ENCODE measurements around the gene PLVAP. TPM values are rescaled to one million over a fixed set of nuclear protein-coding genes. Genes with fewer than 3 reads are reported as not detected.

The PLVAP gene
- total RNA-seq, 1 donor from 2014 or later, result 283 TPM

- peak; percentile 57 for DNase-seq (ENCODE audit: low spot score)
- no peak for ATAC-seq
- intact Hi-C loops (cut with DNase I), result no loop called here
These were observed 50.0 kb downstream of the PLVAP start for GRCh38 chr19:17327068-17327653.

GRCh38 chr19:17326595-17326966 is 50.6 kb downstream of the PLVAP start:
- DNase-seq (ENCODE audit: low spot score) (no peak), ATAC-seq (peak; percentile 24)
- intact Hi-C loops (cut with DNase I), result no loop called here

- intact Hi-C loops (cut with DNase I), result no loop called here
- ATAC-seq (peak; percentile 53), DNase-seq (ENCODE audit: low spot score) (peak; percentile 79)
These were observed 51.1 kb downstream of the PLVAP start for GRCh38 chr19:17325881-17326594.

GRCh38 chr19:17325133-17325532 is 52.0 kb downstream of the PLVAP start:
- intact Hi-C loops (cut with DNase I), result no loop called here
- DNase-seq (ENCODE audit: low spot score) (no peak), ATAC-seq (no peak)

- ATAC-seq (no peak), DNase-seq (ENCODE audit: low spot score) (no peak)
- intact Hi-C loops (cut with DNase I), result no loop called here
These were observed 52.6 kb downstream of the PLVAP start for GRCh38 chr19:17324357-17325114.

GRCh38 chr19:17323964-17324332 is 53.2 kb downstream of the PLVAP start:
- no peak for ATAC-seq
- DNase-seq (ENCODE audit: low spot score), result no peak

GRCh38 chr19:17323300-17323963 is 53.7 kb downstream of the PLVAP start:
- ATAC-seq (no peak), DNase-seq (ENCODE audit: low spot score) (no peak)
- intact Hi-C loops (cut with DNase I), result no loop called here

More at GRCh38 chr19:17323964-17324332, 53.2 kb downstream of the PLVAP start:
- intact Hi-C loops (cut with DNase I), result no loop called here

GRCh38 chr19:17322854-17323253 is 54.3 kb downstream of the PLVAP start:
- DNase-seq (ENCODE audit: low spot score) (no peak), ATAC-seq (peak; percentile 48)
- intact Hi-C loops (cut with DNase I), result no loop called here

- ATAC-seq (no peak), DNase-seq (ENCODE audit: low spot score) (no peak)
- intact Hi-C loops (cut with DNase I), result no loop called here
These were observed 55.3 kb downstream of the PLVAP start for GRCh38 chr19:17321655-17322489.

- DNase-seq (ENCODE audit: low spot score) (no peak), ATAC-seq (no peak)
- intact Hi-C loops (cut with DNase I), result no loop called here
These were observed 56.7 kb downstream of the PLVAP start for GRCh38 chr19:17320435-17320834.

GRCh38 chr19:17319473-17320238 is 57.5 kb downstream of the PLVAP start:
- DNase-seq (ENCODE audit: low spot score), result no peak
- intact Hi-C loops (cut with DNase I), result no loop called here
- ATAC-seq, result no peak

GRCh38 chr19:17318966-17319365 is 58.2 kb downstream of the PLVAP start:
- ATAC-seq, result no peak
- intact Hi-C loops (cut with DNase I), result no loop called here

GRCh38 chr19:17314007-17314593 is 63.0 kb downstream of the PLVAP start:
- ATAC-seq (no peak), DNase-seq (ENCODE audit: low spot score) (peak; percentile 60)
- intact Hi-C loops (cut with DNase I), result no loop called here

More at GRCh38 chr19:17318966-17319365, 58.2 kb downstream of the PLVAP start:
- no peak for DNase-seq (ENCODE audit: low spot score)

GRCh38 chr19:17312189-17313113 is 64.7 kb downstream of the PLVAP start:
- ATAC-seq, result no peak
- intact Hi-C loops (cut with DNase I), result no loop called here
- DNase-seq (ENCODE audit: low spot score), result no peak

- intact Hi-C loops (cut with DNase I), result no loop called here
- DNase-seq (ENCODE audit: low spot score) (no peak), ATAC-seq (no peak)
These were observed 65.5 kb downstream of the PLVAP start for GRCh38 chr19:17311455-17312188.

GRCh38 chr19:17309965-17310461 is 67.1 kb downstream of the PLVAP start:
- intact Hi-C loops (cut with DNase I), result no loop called here
- DNase-seq (ENCODE audit: low spot score) (no peak), ATAC-seq (no peak)

Data from sciatic nerve (tissue), 2 donors.